ENCODE measurements around the gene HACD3.

Gene HACD3

GRCh38 chr15:65580287-65580686 is 50.0 kb downstream of the HACD3 start:
- TF ChIP-seq, protein P1, sequence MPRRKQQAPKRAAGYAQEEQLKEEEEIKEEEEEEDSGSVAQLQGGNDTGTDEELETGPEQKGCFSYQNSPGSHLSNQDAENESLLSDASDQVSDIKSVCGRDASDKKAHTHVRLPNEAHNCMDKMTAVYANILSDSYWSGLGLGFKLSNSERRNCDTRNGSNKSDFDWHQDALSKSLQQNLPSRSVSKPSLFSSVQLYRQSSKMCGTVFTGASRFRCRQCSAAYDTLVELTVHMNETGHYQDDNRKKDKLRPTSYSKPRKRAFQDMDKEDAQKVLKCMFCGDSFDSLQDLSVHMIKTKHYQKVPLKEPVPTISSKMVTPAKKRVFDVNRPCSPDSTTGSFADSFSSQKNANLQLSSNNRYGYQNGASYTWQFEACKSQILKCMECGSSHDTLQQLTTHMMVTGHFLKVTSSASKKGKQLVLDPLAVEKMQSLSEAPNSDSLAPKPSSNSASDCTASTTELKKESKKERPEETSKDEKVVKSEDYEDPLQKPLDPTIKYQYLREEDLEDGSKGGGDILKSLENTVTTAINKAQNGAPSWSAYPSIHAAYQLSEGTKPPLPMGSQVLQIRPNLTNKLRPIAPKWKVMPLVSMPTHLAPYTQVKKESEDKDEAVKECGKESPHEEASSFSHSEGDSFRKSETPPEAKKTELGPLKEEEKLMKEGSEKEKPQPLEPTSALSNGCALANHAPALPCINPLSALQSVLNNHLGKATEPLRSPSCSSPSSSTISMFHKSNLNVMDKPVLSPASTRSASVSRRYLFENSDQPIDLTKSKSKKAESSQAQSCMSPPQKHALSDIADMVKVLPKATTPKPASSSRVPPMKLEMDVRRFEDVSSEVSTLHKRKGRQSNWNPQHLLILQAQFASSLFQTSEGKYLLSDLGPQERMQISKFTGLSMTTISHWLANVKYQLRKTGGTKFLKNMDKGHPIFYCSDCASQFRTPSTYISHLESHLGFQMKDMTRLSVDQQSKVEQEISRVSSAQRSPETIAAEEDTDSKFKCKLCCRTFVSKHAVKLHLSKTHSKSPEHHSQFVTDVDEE (CRISPR knock-in tag; IDR thresholded peaks at IDR 0.05), result no peak
- no peak for TF ChIP-seq GLIS3 (CRISPR knock-in tag; IDR thresholded peaks at IDR 0.05)
- TF ChIP-seq, protein P2, sequence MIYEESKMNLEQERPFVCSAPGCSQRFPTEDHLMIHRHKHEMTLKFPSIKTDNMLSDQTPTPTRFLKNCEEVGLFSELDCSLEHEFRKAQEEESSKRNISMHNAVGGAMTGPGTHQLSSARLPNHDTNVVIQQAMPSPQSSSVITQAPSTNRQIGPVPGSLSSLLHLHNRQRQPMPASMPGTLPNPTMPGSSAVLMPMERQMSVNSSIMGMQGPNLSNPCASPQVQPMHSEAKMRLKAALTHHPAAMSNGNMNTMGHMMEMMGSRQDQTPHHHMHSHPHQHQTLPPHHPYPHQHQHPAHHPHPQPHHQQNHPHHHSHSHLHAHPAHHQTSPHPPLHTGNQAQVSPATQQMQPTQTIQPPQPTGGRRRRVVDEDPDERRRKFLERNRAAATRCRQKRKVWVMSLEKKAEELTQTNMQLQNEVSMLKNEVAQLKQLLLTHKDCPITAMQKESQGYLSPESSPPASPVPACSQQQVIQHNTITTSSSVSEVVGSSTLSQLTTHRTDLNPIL (CRISPR knock-in tag; IDR thresholded peaks at IDR 0.05; ENCODE audit: low read depth), result no peak
- peak; percentile 85 for ATAC-seq

DNA sequence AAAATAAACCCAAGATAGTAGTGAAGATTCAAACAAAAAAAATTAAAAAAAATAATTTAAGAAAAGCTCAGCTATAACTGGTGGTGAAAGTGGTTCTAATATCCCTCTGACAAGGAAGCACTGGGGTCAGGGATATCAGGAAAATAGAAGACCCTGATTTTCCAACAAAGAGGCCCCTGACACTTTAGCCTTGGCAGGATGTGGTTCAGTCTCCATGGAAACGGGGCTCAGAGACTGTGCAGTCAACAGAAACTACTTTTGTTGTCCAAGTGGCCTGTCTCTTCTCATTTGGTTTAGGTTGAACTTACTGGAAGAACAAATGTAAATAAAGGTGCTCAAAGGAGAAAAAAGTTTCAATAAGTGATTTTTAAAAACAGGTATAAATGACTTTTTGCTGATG is 53.4 kb downstream of the HACD3 start:
- 0 out of 2 replicates have a peak, but pooled peaks have one; percentile 12 for TF ChIP-seq SNAI2 (CRISPR knock-in tag; IDR thresholded peaks at IDR 0.05)
- TF ChIP-seq TCF4 (CRISPR knock-in tag; IDR thresholded peaks at IDR 0.05; ENCODE audit: borderline replicate concordance), result no peak
- no peak for TF ChIP-seq ZFP30 (CRISPR knock-in tag; IDR thresholded peaks at IDR 0.05)
- TF ChIP-seq ZFP3 (CRISPR knock-in tag; IDR thresholded peaks at IDR 0.05), result no peak
- TF ChIP-seq PPARA (CRISPR knock-in tag; IDR thresholded peaks at IDR 0.05; ENCODE audit: borderline replicate concordance), result no peak
- TF ChIP-seq TOX (CRISPR knock-in tag; IDR thresholded peaks at IDR 0.05; ENCODE audit: borderline replicate concordance), result no peak
- TF ChIP-seq OSR1 (CRISPR knock-in tag; IDR thresholded peaks at IDR 0.05), result no peak
- peak; percentile 43 for ATAC-seq

GRCh38 chr15:65584241-65584640 is 54.0 kb downstream of the HACD3 start:
- TF ChIP-seq, protein P2 (CRISPR knock-in tag; IDR thresholded peaks at IDR 0.05; ENCODE audit: low read depth), result no peak
- TF ChIP-seq RARB (CRISPR knock-in tag; IDR thresholded peaks at IDR 0.05), result no peak
- ATAC-seq, result no peak

GRCh38 chr15:65587094-65587493 is 56.8 kb downstream of the HACD3 start:
- no peak for ATAC-seq
- TF ChIP-seq SNAI2 (CRISPR knock-in tag; IDR thresholded peaks at IDR 0.05) (no peak), TCF4 (CRISPR knock-in tag; IDR thresholded peaks at IDR 0.05; ENCODE audit: borderline replicate concordance) (no peak), ESRRG (CRISPR knock-in tag; IDR thresholded peaks at IDR 0.05) (no peak), RARB (CRISPR knock-in tag; IDR thresholded peaks at IDR 0.05) (no peak), ZC3H10 (CRISPR knock-in tag; IDR thresholded peaks at IDR 0.05) (no peak), ZFP30 (CRISPR knock-in tag; IDR thresholded peaks at IDR 0.05) (no peak), BACH2 (CRISPR knock-in tag; IDR thresholded peaks at IDR 0.05; ENCODE audit: borderline replicate concordance) (no peak), PATZ1 (CRISPR knock-in tag; IDR thresholded peaks at IDR 0.05; ENCODE audit: borderline replicate concordance) (no peak), TOX (CRISPR knock-in tag; IDR thresholded peaks at IDR 0.05; ENCODE audit: borderline replicate concordance) (no peak), ZFP3 (CRISPR knock-in tag; IDR thresholded peaks at IDR 0.05) (no peak), ZNF565 (CRISPR knock-in tag; conservative IDR thresholded peaks at IDR 0.05; ENCODE audit: low read depth) (no peak), CSDC2 (CRISPR knock-in tag; IDR thresholded peaks at IDR 0.05) (no peak), ZNF70 (CRISPR knock-in tag; IDR thresholded peaks at IDR 0.05) (no peak), POU6F1 (CRISPR knock-in tag; IDR thresholded peaks at IDR 0.05; ENCODE audit: borderline replicate concordance, low read depth) (no peak)
- TF ChIP-seq, protein P3, sequence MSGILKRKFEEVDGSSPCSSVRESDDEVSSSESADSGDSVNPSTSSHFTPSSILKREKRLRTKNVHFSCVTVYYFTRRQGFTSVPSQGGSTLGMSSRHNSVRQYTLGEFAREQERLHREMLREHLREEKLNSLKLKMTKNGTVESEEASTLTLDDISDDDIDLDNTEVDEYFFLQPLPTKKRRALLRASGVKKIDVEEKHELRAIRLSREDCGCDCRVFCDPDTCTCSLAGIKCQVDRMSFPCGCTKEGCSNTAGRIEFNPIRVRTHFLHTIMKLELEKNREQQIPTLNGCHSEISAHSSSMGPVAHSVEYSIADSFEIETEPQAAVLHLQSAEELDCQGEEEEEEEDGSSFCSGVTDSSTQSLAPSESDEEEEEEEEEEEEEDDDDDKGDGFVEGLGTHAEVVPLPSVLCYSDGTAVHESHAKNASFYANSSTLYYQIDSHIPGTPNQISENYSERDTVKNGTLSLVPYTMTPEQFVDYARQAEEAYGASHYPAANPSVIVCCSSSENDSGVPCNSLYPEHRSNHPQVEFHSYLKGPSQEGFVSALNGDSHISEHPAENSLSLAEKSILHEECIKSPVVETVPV (CRISPR knock-in tag; IDR thresholded peaks at IDR 0.05), result no peak
- TF ChIP-seq, protein P2 (CRISPR knock-in tag; IDR thresholded peaks at IDR 0.05; ENCODE audit: low read depth), result no peak
- TF ChIP-seq, protein P1 (CRISPR knock-in tag; IDR thresholded peaks at IDR 0.05), result no peak
